Measurements from ENCODE around the gene DUS3L.

GRCh38 chr19:5792224-5792623, 1.3 kb upstream of the DUS3L start:
- TF ChIP-seq CREB1 (IDR thresholded peaks at IDR 0.05; ENCODE audit: low read depth): no peak
- no peak for TF ChIP-seq MAX (IDR thresholded peaks at IDR 0.05)
- TF ChIP-seq EP300 (IDR thresholded peaks at IDR 0.05; ENCODE audit: borderline replicate concordance): no peak
- TF ChIP-seq CEBPB (IDR thresholded peaks at IDR 0.05): no peak
- TF ChIP-seq EGR1 (IDR thresholded peaks at IDR 0.05): no peak
- no peak for TF ChIP-seq TCF12 (IDR thresholded peaks at IDR 0.05; ENCODE audit: low read depth)
- no peak for TF ChIP-seq RAD21 (IDR thresholded peaks at IDR 0.05; ENCODE audit: low read depth)

Data from Ishikawa (cell line).